ENCODE measurements around the gene AK9.

GRCh38 chr6:109714611-109715010, 23.6 kb upstream of the AK9 start:
- TF ChIP-seq CTCF (IDR thresholded peaks at IDR 0.05) (no peak), EZH2 (IDR thresholded peaks at IDR 0.05) (no peak), EZH2phosphoT487 (IDR thresholded peaks at IDR 0.05) (no peak)

Measured in neural progenitor cell (in vitro differentiated cells).